SK-N-SH (cell line): ENCODE data around the gene PPP3R1.

Source experiments
- CHD2 ChIP-seq: fragments of 150-350 bp; IDR thresholded peaks from 2 replicates; pipeline ENCODE4 v1.6.1; 2018; ENCODE audit warnings: low read length; ENCODE audit not compliant: partially characterized antibody
- CTCF ChIP-seq: fragments of 200-600 bp; sonication (generic); IDR thresholded peaks from 2 replicates; pipeline ENCODE4 v1.6.1; 2017; ENCODE audit warnings: antibody characterized with exemption, mild to moderate bottlenecking, moderate library complexity
- EP300 ChIP-seq, 2 experiments: IDR thresholded peaks; 2 replicates each; pipeline versions ENCODE4 v1.4.0 to v1.6.1; 2012; ENCODE audit warnings: borderline replicate concordance in 1 of 2, low read depth in 1 of 2, low read length in 1 of 2
- EZH2phosphoT487 ChIP-seq: fragments of 200-600 bp; sonication (generic); IDR thresholded peaks from 2 replicates; pipeline ENCODE4 v1.6.1; 2017; ENCODE audit warnings: low read depth, mixed run types, mild to moderate bottlenecking, antibody characterized with exemption, moderate library complexity, borderline replicate concordance
- FOSL2 ChIP-seq: IDR thresholded peaks from 2 replicates; pipeline ENCODE4 v1.4.0; 2012; ENCODE audit warnings: low read depth, mild to moderate bottlenecking, moderate library complexity, borderline replicate concordance
- FOXM1 ChIP-seq: IDR thresholded peaks from 2 replicates; pipeline ENCODE4 v1.4.0; 2012; ENCODE audit warnings: low read depth, mild to moderate bottlenecking
- GABPA ChIP-seq: IDR thresholded peaks from 2 replicates; pipeline ENCODE4 v1.4.0; 2012; ENCODE audit warnings: low read depth, mild to moderate bottlenecking
- GATA2 ChIP-seq: sonication (generic); formaldehyde crosslinking; IDR thresholded peaks from 2 replicates; pipeline ENCODE4 v1.5.0; 2020; ENCODE audit warnings: mild to moderate bottlenecking, missing genetic modification reagents
- MXI1 ChIP-seq: IDR thresholded peaks from 2 replicates; pipeline ENCODE4 v1.6.1; 2012; ENCODE audit warnings: mild to moderate bottlenecking, low read depth, low read length, improper control_type of control experiment
- NFIC ChIP-seq: IDR thresholded peaks from 2 replicates; pipeline ENCODE4 v1.4.0; 2012; ENCODE audit warnings: borderline replicate concordance
- NRF1 ChIP-seq: IDR thresholded peaks from 2 replicates; pipeline ENCODE4 v1.6.1; 2012; ENCODE audit warnings: low read depth, mild to moderate bottlenecking, low read length
- PBX3 ChIP-seq: IDR thresholded peaks from 2 replicates; pipeline ENCODE4; 2012
- POLR2AphosphoS5 ChIP-seq: IDR thresholded peaks from 2 replicates; pipeline ENCODE4 v1.6.1; 2012; ENCODE audit warnings: low read depth, low read length
- TCF12 ChIP-seq: IDR thresholded peaks from 2 replicates; pipeline ENCODE4 v1.4.0; 2012

- no peak for TF ChIP-seq CHD2
- no peak for TF ChIP-seq CTCF
- no peak for TF ChIP-seq MXI1
- no peak for TF ChIP-seq POLR2AphosphoS5
- no peak for TF ChIP-seq TCF12
- no peak for TF ChIP-seq GATA2 (CRISPR knock-in tag)
- TF ChIP-seq EZH2phosphoT487: no peak
- no peak for TF ChIP-seq GABPA
- no peak for TF ChIP-seq PBX3
- TF ChIP-seq FOXM1: no peak
- TF ChIP-seq NRF1: no peak
- no peak for TF ChIP-seq FOSL2
- no peak for TF ChIP-seq EP300 (IDR thresholded peaks at IDR 0.05; ENCODE audit: borderline replicate concordance in 1 of 2, low read depth in 1 of 2, low read length in 1 of 2)
- no peak for TF ChIP-seq NFIC
Measured at GRCh38 chr2:68189991-68190784, 62.1 kb downstream of the PPP3R1 start.
